ENCODE measurements around the gene PCDHB2.
"Not testable (repeated sequence)": the region's sequence is repeated elsewhere in the genome, so short reads cannot be mapped to it uniquely, and the experiment has no call there.

Gene PCDHB2

GRCh38 chr5:141135718-141136266 is 41.4 kb downstream of the PCDHB2 start:
- no peak for DNase-seq (ENCODE audit: low spot score)

GRCh38 chr5:141137346-141137745 is 42.9 kb downstream of the PCDHB2 start:
- not testable (repeated sequence) for DNase-seq (ENCODE audit: low spot score)
